C1 segment of cervical spinal cord (tissue), 14 donors: ENCODE results near the gene VTCN1.
"Not testable (repeated sequence)": the region's sequence is repeated elsewhere in the genome, so short reads cannot be mapped to it uniquely, and the experiment has no call there.

Source experiments
- DNase-seq, 14 donors: peaks; one replicate each; lab custom pipeline; 2025; lab: John Stamatoyannopoulos, UW

VTCN1 gene

GRCh38 chr1:117166076-117166475 is 44.7 kb downstream of the VTCN1 start:
- no peak for DNase-seq

GRCh38 chr1:117164209-117164608 is 46.5 kb downstream of the VTCN1 start:
- DNase-seq = no peak

GRCh38 chr1:117162816-117163215 is 47.9 kb downstream of the VTCN1 start:
- no peak for DNase-seq

GRCh38 chr1:117161887-117162286 is 48.8 kb downstream of the VTCN1 start:
- no peak for DNase-seq

GRCh38 chr1:117151305-117151704 is 59.4 kb downstream of the VTCN1 start:
- DNase-seq = not testable (repeated sequence)

- DNase-seq = no peak
These were observed 60.4 kb downstream of the VTCN1 start for GRCh38 chr1:117150316-117150715.

GRCh38 chr1:117147856-117148588 is 62.7 kb downstream of the VTCN1 start:
- DNase-seq = no peak

GRCh38 chr1:117147341-117147831 is 63.3 kb downstream of the VTCN1 start:
- DNase-seq = no peak

GRCh38 chr1:117146575-117147340 is 64.0 kb downstream of the VTCN1 start:
- no peak for DNase-seq

GRCh38 chr1:117146072-117146471 is 64.7 kb downstream of the VTCN1 start:
- DNase-seq = no peak

- DNase-seq = no peak
These were observed 66.9 kb downstream of the VTCN1 start for GRCh38 chr1:117143871-117144270.

GRCh38 chr1:117143172-117143571 is 67.6 kb downstream of the VTCN1 start:
- DNase-seq = no peak

- DNase-seq = no peak
These were observed 68.5 kb downstream of the VTCN1 start for GRCh38 chr1:117142200-117142599.

- DNase-seq = no peak
These were observed 72.2 kb downstream of the VTCN1 start for GRCh38 chr1:117138561-117138960.

- DNase-seq = no peak
These were observed 72.6 kb downstream of the VTCN1 start for GRCh38 chr1:117138106-117138505.

- DNase-seq = no peak
These were observed 73.4 kb downstream of the VTCN1 start for GRCh38 chr1:117137281-117137855.

- DNase-seq = no peak
These were observed 74.0 kb downstream of the VTCN1 start for GRCh38 chr1:117136749-117137148.

- no peak for DNase-seq
These were observed 75.4 kb downstream of the VTCN1 start for GRCh38 chr1:117135329-117135728.

GRCh38 chr1:117130526-117130925 is 80.2 kb downstream of the VTCN1 start:
- no peak for DNase-seq

- peak in 2 of 14 donors; percentile 1 to 7 for DNase-seq
These were observed 82.2 kb downstream of the VTCN1 start for GRCh38 chr1:117128323-117129079.

- DNase-seq = no peak
These were observed 82.9 kb downstream of the VTCN1 start for GRCh38 chr1:117127795-117128194.

- no peak for DNase-seq
These were observed 86.1 kb downstream of the VTCN1 start for GRCh38 chr1:117124661-117125060.
